ENCODE results near the gene DNAI7.

DNAI7 gene

GRCh38 chr12:25182765-25183164 lies 12.2 kb downstream of the DNAI7 start:
- 81% methylated on average over 3 of the region's 3 CpGs for WGBS
- H3K4me1 ChIP-seq (ENCODE audit: insufficient read depth, low read length), result no peaks in the 10 kb centered on the region
- no peaks in the 10 kb centered on the region for H3K36me3 ChIP-seq (ENCODE audit: insufficient read depth, low read length)
- H3K27ac ChIP-seq (ENCODE audit: low read depth, low read length), result no peak overlapping the region
- no peaks in the 10 kb centered on the region for H3K9me3 ChIP-seq (ENCODE audit: insufficient read depth, low read depth, low read length)
- no peak overlapping the region for H3K9ac ChIP-seq (ENCODE audit: low read depth, low read length)
- H3K4me3 ChIP-seq (ENCODE audit: low read length), result no peak overlapping the region
- H3K27me3 ChIP-seq (ENCODE audit: insufficient read depth, low read length), result no peaks in the 10 kb centered on the region

GRCh38 chr12:25162866-25163265 lies 32.1 kb downstream of the DNAI7 start:
- Histone ChIP-seq H3K4me1 (ENCODE audit: insufficient read depth, low read length) (no peaks in the 10 kb centered on the region), H3K4me3 (ENCODE audit: low read length) (no peak overlapping the region), H3K36me3 (ENCODE audit: insufficient read depth, low read length) (no peaks in the 10 kb centered on the region), H3K9ac (ENCODE audit: low read depth, low read length) (no peak overlapping the region), H3K27me3 (ENCODE audit: insufficient read depth, low read length) (no peaks in the 10 kb centered on the region), H3K9me3 (ENCODE audit: insufficient read depth, low read depth, low read length) (no peaks in the 10 kb centered on the region), H3K27ac (ENCODE audit: low read depth, low read length) (no peak overlapping the region)
- WGBS, result 91% methylated on average over 6 of the region's 6 CpGs

DNA sequence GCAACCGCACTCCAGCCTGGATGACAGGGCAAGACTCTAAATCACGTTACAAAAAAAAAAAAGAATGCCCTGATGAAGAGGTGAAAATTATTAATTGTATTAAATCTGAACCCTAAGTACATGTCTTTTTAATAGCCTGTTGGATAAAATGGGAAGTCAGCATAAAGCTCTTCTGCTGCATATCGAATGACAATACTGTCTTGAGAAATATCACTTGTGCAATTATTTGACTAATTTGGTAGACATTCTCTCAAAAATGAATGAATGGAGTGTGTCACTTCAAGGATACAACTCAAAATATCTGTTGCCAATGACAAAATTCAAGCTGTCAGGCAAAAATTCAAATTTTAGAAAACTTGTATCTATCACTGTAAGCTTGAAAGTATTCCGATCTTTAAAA lies 38.9 kb downstream of the DNAI7 start:
- peaks cover 14% of the 10 kb centered on the region; the same call in 1 of the 2 replicates for H3K4me1 ChIP-seq (ENCODE audit: insufficient read depth, low read length)
- H3K36me3 ChIP-seq (ENCODE audit: insufficient read depth, low read length), result no peaks in the 10 kb centered on the region
- H3K27me3 ChIP-seq (ENCODE audit: insufficient read depth, low read length), result no peaks in the 10 kb centered on the region
- H3K9me3 ChIP-seq (ENCODE audit: insufficient read depth, low read depth, low read length), result no peaks in the 10 kb centered on the region
- WGBS, result 95% methylated on average over 4 of the region's 4 CpGs
- H3K9ac ChIP-seq (ENCODE audit: low read depth, low read length), result no peak overlapping the region
- no peak overlapping the region for H3K27ac ChIP-seq (ENCODE audit: low read depth, low read length)
- no peak overlapping the region for H3K4me3 ChIP-seq (ENCODE audit: low read length)

DNA sequence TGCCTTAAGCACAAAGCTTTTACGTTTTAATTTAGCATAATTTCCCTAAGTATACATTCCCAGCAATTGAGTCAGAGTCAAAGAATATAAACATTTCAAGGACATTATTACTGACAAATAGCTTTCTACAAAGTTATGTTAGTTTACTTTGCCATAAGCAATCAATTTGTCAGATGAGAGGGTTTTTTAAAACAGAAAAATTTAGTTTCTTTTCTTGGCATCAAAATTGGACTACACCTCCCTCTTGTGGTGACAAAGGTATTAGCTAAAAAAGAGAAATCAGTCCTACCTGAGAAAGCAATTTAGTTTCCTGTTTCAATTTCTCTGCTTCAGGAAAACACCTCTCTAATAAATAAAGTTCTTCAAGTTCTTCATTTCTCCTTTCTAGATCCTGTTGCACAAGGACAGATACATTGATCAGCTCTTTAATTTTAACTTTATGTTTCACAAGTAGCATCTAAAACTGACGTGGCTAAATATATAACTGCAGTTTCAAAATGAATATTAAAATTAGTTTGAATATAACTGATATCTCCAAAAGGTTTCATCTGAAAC lies 39.9 kb downstream of the DNAI7 start:
- Histone ChIP-seq H3K27ac (ENCODE audit: low read depth, low read length) (no peak overlapping the region), H3K4me1 (ENCODE audit: insufficient read depth, low read length) (peaks cover 14% of the 10 kb centered on the region; the same call in 1 of the 2 replicates), H3K9me3 (ENCODE audit: insufficient read depth, low read depth, low read length) (no peaks in the 10 kb centered on the region), H3K36me3 (ENCODE audit: insufficient read depth, low read length) (no peaks in the 10 kb centered on the region), H3K9ac (ENCODE audit: low read depth, low read length) (no peak overlapping the region), H3K4me3 (ENCODE audit: low read length) (no peak overlapping the region), H3K27me3 (ENCODE audit: insufficient read depth, low read length) (no peaks in the 10 kb centered on the region)
- 72% methylated on average over 2 of the region's 2 CpGs for WGBS

DNA sequence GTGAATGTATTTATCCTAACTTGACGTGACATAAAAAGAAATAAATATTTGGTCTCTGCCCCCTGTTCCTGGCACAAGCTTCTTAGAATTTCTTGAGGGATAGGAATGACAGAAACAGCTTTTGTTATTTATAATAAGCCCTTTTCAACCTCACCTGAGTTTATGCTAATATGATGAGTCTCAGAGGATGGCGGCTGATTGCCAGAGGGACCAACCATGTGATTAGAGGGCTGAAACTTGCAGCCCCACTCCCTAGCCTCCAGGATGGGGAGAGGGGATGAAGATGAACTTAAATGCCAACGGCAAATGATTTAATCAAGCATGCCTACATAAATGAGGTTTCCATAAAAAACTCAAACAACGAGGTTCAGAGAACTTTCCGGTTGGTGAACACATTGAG lies 42.9 kb downstream of the DNAI7 start:
- Histone ChIP-seq H3K4me1 (ENCODE audit: insufficient read depth, low read length) (peaks cover 14% of the 10 kb centered on the region; the same call in 1 of the 2 replicates), H3K36me3 (ENCODE audit: insufficient read depth, low read length) (no peaks in the 10 kb centered on the region), H3K4me3 (ENCODE audit: low read length) (no peak overlapping the region), H3K9ac (ENCODE audit: low read depth, low read length) (no peak overlapping the region), H3K27me3 (ENCODE audit: insufficient read depth, low read length) (no peaks in the 10 kb centered on the region), H3K27ac (ENCODE audit: low read depth, low read length) (no peak overlapping the region), H3K9me3 (ENCODE audit: insufficient read depth, low read depth, low read length) (no peaks in the 10 kb centered on the region)
- 58% methylated on average over 5 of the region's 5 CpGs for WGBS

DNA sequence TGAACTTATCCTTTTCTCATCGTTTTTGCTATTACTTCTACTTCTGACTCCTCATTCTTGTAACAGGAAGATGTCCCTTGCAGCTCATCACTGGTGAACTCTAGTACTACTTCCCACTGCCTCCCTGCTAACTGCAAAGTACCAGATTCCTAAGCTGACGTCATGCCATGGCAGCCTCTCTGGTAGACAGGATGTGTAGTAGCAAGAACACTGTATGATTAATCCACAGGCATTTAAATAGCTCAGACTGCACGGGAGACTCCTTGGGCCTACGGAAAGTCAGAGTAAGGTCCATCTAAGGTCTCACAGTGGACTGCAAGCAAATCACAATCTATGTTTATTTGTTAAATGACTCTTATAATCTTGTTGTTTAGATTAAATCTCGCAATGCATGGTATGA lies 43.5 kb downstream of the DNAI7 start:
- no peaks in the 10 kb centered on the region for H3K36me3 ChIP-seq (ENCODE audit: insufficient read depth, low read length)
- H3K4me1 ChIP-seq (ENCODE audit: insufficient read depth, low read length), result peaks cover 14% of the 10 kb centered on the region; the same call in 1 of the 2 replicates
- no peak overlapping the region for H3K27ac ChIP-seq (ENCODE audit: low read depth, low read length)
- no peaks in the 10 kb centered on the region for H3K27me3 ChIP-seq (ENCODE audit: insufficient read depth, low read length)
- no peak overlapping the region for H3K4me3 ChIP-seq (ENCODE audit: low read length)
- H3K9ac ChIP-seq (ENCODE audit: low read depth, low read length), result no peak overlapping the region
- WGBS, result 57% methylated on average over 4 of the region's 5 CpGs
- no peaks in the 10 kb centered on the region for H3K9me3 ChIP-seq (ENCODE audit: insufficient read depth, low read depth, low read length)

- 100% methylated on average over 1 of the region's 1 CpG for WGBS
- no peaks in the 10 kb centered on the region for H3K27me3 ChIP-seq (ENCODE audit: insufficient read depth, low read length)
- H3K36me3 ChIP-seq (ENCODE audit: insufficient read depth, low read length), result no peaks in the 10 kb centered on the region
- no peak overlapping the region for H3K4me3 ChIP-seq (ENCODE audit: low read length)
- peaks cover 2% of the 10 kb centered on the region; the same call in 1 of the 2 replicates for H3K4me1 ChIP-seq (ENCODE audit: insufficient read depth, low read length)
- no peak overlapping the region for H3K9ac ChIP-seq (ENCODE audit: low read depth, low read length)
- H3K27ac ChIP-seq (ENCODE audit: low read depth, low read length), result no peak overlapping the region
- H3K9me3 ChIP-seq (ENCODE audit: insufficient read depth, low read depth, low read length), result no peaks in the 10 kb centered on the region
These were observed 48.3 kb downstream of the DNAI7 start for GRCh38 chr12:25146686-25147085.

DNA sequence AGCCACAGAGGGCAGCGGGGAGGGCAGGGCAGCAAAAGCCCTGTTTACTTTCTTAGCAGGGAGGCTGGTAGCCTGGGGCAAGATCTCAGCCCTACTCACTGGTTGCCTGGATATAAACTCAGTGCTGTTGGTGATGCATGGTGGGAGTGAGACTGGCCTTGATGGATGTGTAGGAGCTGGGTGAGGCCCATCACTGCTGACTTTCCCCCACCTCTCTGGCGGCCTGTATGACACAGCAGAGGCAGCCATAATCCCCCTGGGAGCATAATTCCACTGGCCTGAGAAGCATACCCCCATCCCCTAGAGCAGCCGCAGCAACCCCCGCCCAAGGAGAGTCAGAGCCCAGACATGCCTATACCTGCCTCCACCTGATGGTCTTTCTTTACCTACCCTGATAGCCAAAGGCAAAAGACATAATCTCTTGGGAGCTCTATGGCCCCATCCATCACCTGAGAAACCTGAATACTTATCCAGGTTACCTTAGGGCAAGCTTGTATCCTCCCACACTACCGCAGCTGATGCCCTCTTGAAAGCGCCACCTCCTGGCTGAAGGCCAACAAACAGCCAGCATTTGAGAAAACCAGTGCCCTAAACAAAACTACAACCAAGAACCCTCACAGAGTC lies 59.3 kb downstream of the DNAI7 start:
- WGBS, result 63% methylated on average over 6 of the region's 6 CpGs

GRCh38 chr12:25131270-25131669 lies 63.7 kb downstream of the DNAI7 start:
- no peaks in the 10 kb centered on the region for H3K36me3 ChIP-seq (ENCODE audit: insufficient read depth, low read length)
- 67% methylated on average over 1 of the region's 2 CpGs for WGBS

More for the DNA sequence above, 59.3 kb downstream of the DNAI7 start:
- Histone ChIP-seq H3K9me3 (ENCODE audit: insufficient read depth, low read depth, low read length) (no peaks in the 10 kb centered on the region), H3K4me1 (ENCODE audit: insufficient read depth, low read length) (no peaks in the 10 kb centered on the region), H3K9ac (ENCODE audit: low read depth, low read length) (no peak overlapping the region), H3K27ac (ENCODE audit: low read depth, low read length) (no peak overlapping the region), H3K36me3 (ENCODE audit: insufficient read depth, low read length) (no peaks in the 10 kb centered on the region), H3K4me3 (ENCODE audit: low read length) (no peak overlapping the region), H3K27me3 (ENCODE audit: insufficient read depth, low read length) (no peaks in the 10 kb centered on the region)

DNA sequence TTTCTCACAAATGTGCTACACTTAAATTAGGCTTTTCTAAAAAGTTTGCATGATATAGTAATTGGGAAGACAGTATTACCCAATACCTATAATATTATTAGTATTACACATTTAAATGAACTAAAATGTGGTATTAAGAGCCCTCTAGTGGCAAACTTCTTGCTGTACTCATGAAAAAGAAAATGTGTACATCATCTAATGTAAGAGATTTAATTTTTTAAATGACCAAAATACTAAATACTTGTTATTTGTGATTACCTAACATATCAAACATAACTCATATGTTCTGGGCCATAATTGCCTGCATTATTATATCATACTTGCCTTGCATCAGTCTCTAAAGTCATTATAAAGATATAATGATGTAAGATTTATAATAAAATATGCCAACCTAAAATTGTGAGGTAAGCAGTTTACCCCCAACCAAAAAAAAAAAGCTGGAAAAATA lies 64.2 kb downstream of the DNAI7 start:
- no peaks in the 10 kb centered on the region for H3K9me3 ChIP-seq (ENCODE audit: insufficient read depth, low read depth, low read length)
- no peak overlapping the region for H3K9ac ChIP-seq (ENCODE audit: low read depth, low read length)
- H3K36me3 ChIP-seq (ENCODE audit: insufficient read depth, low read length), result no peaks in the 10 kb centered on the region
- H3K27ac ChIP-seq (ENCODE audit: low read depth, low read length), result no peak overlapping the region
- no peaks in the 10 kb centered on the region for H3K27me3 ChIP-seq (ENCODE audit: insufficient read depth, low read length)
- H3K4me1 ChIP-seq (ENCODE audit: insufficient read depth, low read length), result no peaks in the 10 kb centered on the region
- H3K4me3 ChIP-seq (ENCODE audit: low read length), result no peak overlapping the region

More at GRCh38 chr12:25131270-25131669, 63.7 kb downstream of the DNAI7 start:
- H3K9me3 ChIP-seq (ENCODE audit: insufficient read depth, low read depth, low read length), result no peaks in the 10 kb centered on the region
- no peaks in the 10 kb centered on the region for H3K4me1 ChIP-seq (ENCODE audit: insufficient read depth, low read length)
- no peak overlapping the region for H3K27ac ChIP-seq (ENCODE audit: low read depth, low read length)
- no peak overlapping the region for H3K4me3 ChIP-seq (ENCODE audit: low read length)
- H3K27me3 ChIP-seq (ENCODE audit: insufficient read depth, low read length), result no peaks in the 10 kb centered on the region
- H3K9ac ChIP-seq (ENCODE audit: low read depth, low read length), result no peak overlapping the region

DNA sequence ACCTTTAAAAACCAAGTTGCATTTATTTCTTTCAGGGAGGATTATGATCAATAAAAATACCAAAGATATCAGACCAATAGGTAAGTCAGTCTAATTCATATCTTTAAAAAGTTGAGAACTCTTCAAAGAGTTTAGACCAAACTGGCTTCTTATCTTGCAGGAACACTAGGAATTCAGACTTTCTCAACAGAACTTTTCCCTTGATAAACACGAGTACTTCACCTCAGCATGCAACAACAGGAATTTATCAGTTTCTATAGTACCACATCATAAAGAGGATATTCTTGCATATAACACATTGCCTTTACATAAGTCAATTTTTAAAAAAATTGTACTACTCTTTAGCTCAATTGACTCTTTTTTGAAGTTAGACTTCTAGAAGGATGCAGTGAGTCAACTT lies 68.2 kb downstream of the DNAI7 start:
- no peaks in the 10 kb centered on the region for H3K9me3 ChIP-seq (ENCODE audit: insufficient read depth, low read depth, low read length)
- no peak overlapping the region for H3K4me3 ChIP-seq (ENCODE audit: low read length)
- no peaks in the 10 kb centered on the region for H3K27me3 ChIP-seq (ENCODE audit: insufficient read depth, low read length)
- no peaks in the 10 kb centered on the region for H3K36me3 ChIP-seq (ENCODE audit: insufficient read depth, low read length)
- H3K9ac ChIP-seq (ENCODE audit: low read depth, low read length), result no peak overlapping the region
- no peaks in the 10 kb centered on the region for H3K4me1 ChIP-seq (ENCODE audit: insufficient read depth, low read length)
- H3K27ac ChIP-seq (ENCODE audit: low read depth, low read length), result no peak overlapping the region
- WGBS, result 87% methylated on average over 1 of the region's 1 CpG

DNA sequence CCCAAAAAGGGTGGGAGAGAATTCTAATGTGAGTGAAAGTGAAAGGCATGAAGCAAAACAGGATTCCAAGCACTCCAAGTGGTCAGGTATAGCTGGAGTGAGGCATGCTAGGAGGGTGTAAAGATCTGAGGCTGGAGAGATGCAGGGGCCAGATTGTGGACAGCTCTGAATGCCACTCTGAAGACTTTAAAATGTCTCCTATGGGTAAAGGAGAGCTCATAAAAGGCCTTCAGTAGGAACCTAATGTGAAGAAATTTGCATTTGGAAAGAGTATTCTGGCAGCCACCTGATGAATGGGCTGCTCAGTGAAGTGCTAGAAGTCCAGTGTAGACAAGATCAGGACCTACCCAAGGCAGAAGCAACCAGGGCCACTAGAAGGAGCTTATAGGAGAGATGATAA lies 68.9 kb downstream of the DNAI7 start:
- Histone ChIP-seq H3K27me3 (ENCODE audit: insufficient read depth, low read length) (no peaks in the 10 kb centered on the region), H3K9me3 (ENCODE audit: insufficient read depth, low read depth, low read length) (no peaks in the 10 kb centered on the region), H3K36me3 (ENCODE audit: insufficient read depth, low read length) (no peaks in the 10 kb centered on the region), H3K4me1 (ENCODE audit: insufficient read depth, low read length) (no peaks in the 10 kb centered on the region), H3K4me3 (ENCODE audit: low read length) (no peak overlapping the region), H3K9ac (ENCODE audit: low read depth, low read length) (no peak overlapping the region), H3K27ac (ENCODE audit: low read depth, low read length) (no peak overlapping the region)
